Stomach (tissue), 9 donors: ENCODE results near the gene DNTT. TPM values are rescaled to one million over a fixed set of nuclear protein-coding genes. Genes with fewer than 3 reads are reported as not detected.

Experiments
- DNase-seq, 2 donors: peaks; one replicate each; pipeline versions ENCODE4 v3.0.0 to v3.0.0-alpha.2; 2013 to 2019
- H3K27ac ChIP-seq, 5 donors: fragments of 200-600 bp in 4 of 5; sonication (generic) in 4 of 5; one replicate each; pipeline ENCODE4 v1.5.1; 2013 to 2019; ENCODE audit warnings: mild to moderate bottlenecking in 1 of 5, moderate library complexity in 1 of 5
- H3K27me3 ChIP-seq, 3 donors: fragments of 200-600 bp; sonication (generic); one replicate each; pipeline ENCODE4 v1.5.1; 2017 to 2019; ENCODE audit warnings: mixed run types in 1 of 3
- H3K36me3 ChIP-seq, 4 donors: fragments of 200-600 bp; sonication (generic); 1 replicate in 3 of 4; 2 replicates in 1 of 4; pipeline ENCODE4 v1.5.1; 2016 to 2019
- H3K4me1 ChIP-seq, 4 donors: fragments of 200-600 bp; sonication (generic); one replicate each; pipeline ENCODE4 v1.5.1; 2016 to 2019
- H3K4me3 ChIP-seq, 4 donors: fragments of 200-600 bp; sonication (generic) in 3 of 4; one replicate each; pipeline ENCODE4 v1.5.1; 2016 to 2019; ENCODE audit warnings: mild to moderate bottlenecking in 1 of 4
- H3K9me3 ChIP-seq, 4 donors: fragments of 200-600 bp; sonication (generic); one replicate each; pipeline ENCODE4 v1.5.1; 2016 to 2019
- EP300 ChIP-seq: sonication (generic); formaldehyde crosslinking; IDR thresholded peaks from one replicate; pipeline ENCODE4 v1.6.1; 2017; ENCODE audit warnings: antibody characterized with exemption
- POLR2A ChIP-seq, 4 donors: fragments of 450-650 bp; IDR thresholded peaks; one replicate each; pipeline ENCODE4 v1.6.1; 2016; ENCODE audit warnings: antibody characterized with exemption in 4 of 4, control low read depth in 2 of 4, mild to moderate bottlenecking in 1 of 4, moderate library complexity in 1 of 4
- POLR2AphosphoS5 ChIP-seq, 3 donors: sonication (generic); formaldehyde crosslinking; IDR thresholded peaks; one replicate each; pipeline ENCODE4 v1.6.1; 2016; ENCODE audit warnings: antibody characterized with exemption in 3 of 3
- WGBS, 5 donors: extraction: QIAGEN DNeasy Blood & Tissue Kit in 3 of 5; methylation state at CpG; one replicate each; pipeline versions ENCODE4 v1.1.5 to v1.1.7; 2013 to 2018; 5-methylcytosine and 5-hydroxymethylcytosine counted together
- intact Hi-C: fragments of 100-400 bp; cut with DNase I; formaldehyde crosslinking; loops from one replicate; pipeline ENCODE4 v1.15.1; 2023; ENCODE audit warnings: low total_unique reads
- polyA plus RNA-seq, 3 donors: library from polyadenylated mRNA; stranded (reverse); fragments of 200-250 nt; gene quantifications; one replicate each; pipeline ENCODE4 v1.2.3, GENCODE V29; 2013
- total RNA-seq, 5 donors: library from RNA; depleted of rRNA; stranded (reverse); fragments of >200 nt; gene quantifications; one replicate each; pipeline versions ENCODE4 v1.1.0 to v1.2.3, GENCODE V29; 2014 to 2016
- TF ChIP-seq, protein P1 (sequence below), 7 experiments: fragments of 450-650 bp in 4 of 7; fragments of 200-600 bp in 3 of 7; sonication (generic) in 3 of 7; IDR thresholded peaks; one replicate each; pipeline ENCODE4 v1.5.1; 2016 to 2019; ENCODE audit warnings: antibody characterized with exemption in 7 of 7, control low read depth in 2 of 7, mild to moderate bottlenecking in 1 of 7
- donor health status: healthy with polysubstance abuse.
- donor health status: Bipolar disorder and iron deficiency.
- donor health status: healthy.

The DNTT gene
- total and polyA plus RNA-seq, 8 donors: not detected

DNA sequence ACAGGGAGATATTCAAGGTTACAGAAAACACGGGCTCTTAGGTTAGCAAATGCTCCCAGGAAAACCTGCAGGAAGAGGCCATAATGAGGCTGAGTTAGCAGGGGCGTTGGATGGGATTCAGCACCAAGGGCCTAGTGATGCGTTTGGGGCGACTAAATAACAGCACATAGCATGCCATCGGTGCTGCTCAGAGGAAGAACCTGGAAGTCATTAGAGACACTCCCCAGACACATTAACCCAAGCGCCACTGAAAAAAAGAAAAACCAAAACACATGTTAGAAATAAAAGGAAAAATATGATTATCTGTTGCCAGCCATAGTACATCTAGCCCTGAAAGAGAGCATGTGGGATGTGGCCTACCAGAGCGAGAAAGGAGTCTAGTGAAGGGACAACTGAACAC is 83.4 kb downstream of the DNTT start:
- H3K9me3 ChIP-seq: no peaks in the 10 kb centered on the region
- 87 to 94% (median 90%) methylated on average over 7 of the region's 7 CpGs for WGBS, 5 donors
- peaks cover 0 to 23% (median 10%) of the 10 kb centered on the region in 4 donors for H3K4me1 ChIP-seq
- DNase-seq: no peak
- H3K36me3 ChIP-seq: no peaks in the 10 kb centered on the region
- intact Hi-C loops: loop anchor here (10.0 kb wide), 1 partner anchor 117 kb away; no protein-coding TSS in a partner anchor
- TF ChIP-seq EP300 (no peak), POLR2A (IDR thresholded peaks at IDR 0.05) (no peak), POLR2AphosphoS5 (IDR thresholded peaks at IDR 0.05) (no peak)
- TF ChIP-seq, protein P1, sequence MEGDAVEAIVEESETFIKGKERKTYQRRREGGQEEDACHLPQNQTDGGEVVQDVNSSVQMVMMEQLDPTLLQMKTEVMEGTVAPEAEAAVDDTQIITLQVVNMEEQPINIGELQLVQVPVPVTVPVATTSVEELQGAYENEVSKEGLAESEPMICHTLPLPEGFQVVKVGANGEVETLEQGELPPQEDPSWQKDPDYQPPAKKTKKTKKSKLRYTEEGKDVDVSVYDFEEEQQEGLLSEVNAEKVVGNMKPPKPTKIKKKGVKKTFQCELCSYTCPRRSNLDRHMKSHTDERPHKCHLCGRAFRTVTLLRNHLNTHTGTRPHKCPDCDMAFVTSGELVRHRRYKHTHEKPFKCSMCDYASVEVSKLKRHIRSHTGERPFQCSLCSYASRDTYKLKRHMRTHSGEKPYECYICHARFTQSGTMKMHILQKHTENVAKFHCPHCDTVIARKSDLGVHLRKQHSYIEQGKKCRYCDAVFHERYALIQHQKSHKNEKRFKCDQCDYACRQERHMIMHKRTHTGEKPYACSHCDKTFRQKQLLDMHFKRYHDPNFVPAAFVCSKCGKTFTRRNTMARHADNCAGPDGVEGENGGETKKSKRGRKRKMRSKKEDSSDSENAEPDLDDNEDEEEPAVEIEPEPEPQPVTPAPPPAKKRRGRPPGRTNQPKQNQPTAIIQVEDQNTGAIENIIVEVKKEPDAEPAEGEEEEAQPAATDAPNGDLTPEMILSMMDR (IDR thresholded peaks at IDR 0.05): no peak
- no peak overlapping the region for H3K27ac ChIP-seq
- peaks cover 0 to 11% (median 3%) of the 10 kb centered on the region in 3 donors for H3K27me3 ChIP-seq
- H3K4me3 ChIP-seq: no peak overlapping the region

Other genes with a start within 250 kb of the DNTT start
- gene ZNF518A, start 174.1 kb upstream of the DNTT start, total RNA-seq: 10 to 100 TPM in 4 of 5 donors, 1 to 10 TPM in 1; 7.0 to 57.5 (median 16.1) TPM
- gene ZNF518A, start 174.1 kb upstream of the DNTT start, polyA plus RNA-seq: 1 to 10 TPM; 2.8 to 5.7 (median 3.5) TPM
- 10 to 100 TPM in 4 of 5 donors, 1 to 10 TPM in 1; 1.3 to 38.5 (median 25.2) TPM for gene BLNK, start 32.9 kb upstream of the DNTT start, total RNA-seq
- 10 to 100 TPM in 2 of 3 donors, 1 to 10 TPM in 1; 9.6 to 22.0 (median 20.2) TPM for gene BLNK, start 32.9 kb upstream of the DNTT start, polyA plus RNA-seq
- gene OPALIN, start 54.6 kb downstream of the DNTT start, total RNA-seq: not detected
- gene OPALIN, start 54.6 kb downstream of the DNTT start, polyA plus RNA-seq: not detected
- gene TLL2, start 209.5 kb downstream of the DNTT start, total RNA-seq: 1 to 10 TPM in 1 of 5 donors, under 1 TPM in 2, not detected in 2; 0.55 to 1.4 (median 0.58) TPM
- gene TLL2, start 209.5 kb downstream of the DNTT start, polyA plus RNA-seq: under 1 TPM; 0.37 to 0.65 (median 0.46) TPM